GM21447 (cell line): Measurements from ENCODE around the gene FGFR3.
"Not testable (repeated sequence)": the region's sequence is repeated elsewhere in the genome, so short reads cannot be mapped to it uniquely, and the experiment has no call there.

ENCODE experiments used
- ATAC-seq: cut with Tn5 transposase; IDR thresholded peaks from one replicate; pipeline ENCODE4 v1.9.1; 2021; ENCODE audit not compliant: unreplicated experiment

Gene FGFR3

DNA sequence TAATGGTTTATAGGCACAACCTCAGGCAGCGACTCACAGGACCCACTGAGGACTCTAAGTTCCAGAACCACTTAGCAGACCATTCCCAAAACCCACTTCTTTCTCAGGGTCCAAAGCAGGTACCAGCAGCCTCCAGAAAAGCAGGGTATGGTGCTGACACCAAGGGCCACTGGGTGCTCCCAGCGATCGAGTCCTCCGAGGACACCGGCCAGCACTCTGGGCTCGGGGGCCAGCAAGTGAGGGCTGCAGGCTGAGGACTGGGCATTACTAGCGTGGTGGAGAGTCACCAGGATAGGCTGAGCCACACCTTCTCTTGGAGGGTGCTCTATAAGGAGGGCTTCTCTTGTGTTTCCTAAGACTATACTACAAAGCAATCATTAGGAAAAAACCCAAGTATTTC, 43.6 kb downstream of the FGFR3 start:
- ATAC-seq, result no peak

DNA sequence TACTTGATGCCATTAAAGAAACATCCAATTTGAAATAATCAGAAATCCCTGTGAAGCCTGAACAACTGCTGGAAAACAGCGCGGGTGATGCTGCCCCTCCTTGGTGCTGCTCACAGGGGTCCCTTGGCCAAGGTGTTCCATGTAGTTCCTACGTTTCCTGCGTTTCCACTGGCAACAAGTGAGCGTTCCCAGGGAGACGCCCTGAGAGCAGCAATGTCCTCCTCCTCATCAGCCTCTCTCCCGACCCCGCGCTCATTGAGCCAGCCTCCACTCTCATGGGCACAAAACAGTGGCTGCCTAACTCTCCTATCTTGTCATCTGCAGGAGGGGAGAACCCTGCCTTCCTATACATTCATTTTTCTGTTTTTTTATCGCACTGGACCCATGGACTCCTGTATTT, 44.0 kb downstream of the FGFR3 start:
- ATAC-seq, result no peak

DNA sequence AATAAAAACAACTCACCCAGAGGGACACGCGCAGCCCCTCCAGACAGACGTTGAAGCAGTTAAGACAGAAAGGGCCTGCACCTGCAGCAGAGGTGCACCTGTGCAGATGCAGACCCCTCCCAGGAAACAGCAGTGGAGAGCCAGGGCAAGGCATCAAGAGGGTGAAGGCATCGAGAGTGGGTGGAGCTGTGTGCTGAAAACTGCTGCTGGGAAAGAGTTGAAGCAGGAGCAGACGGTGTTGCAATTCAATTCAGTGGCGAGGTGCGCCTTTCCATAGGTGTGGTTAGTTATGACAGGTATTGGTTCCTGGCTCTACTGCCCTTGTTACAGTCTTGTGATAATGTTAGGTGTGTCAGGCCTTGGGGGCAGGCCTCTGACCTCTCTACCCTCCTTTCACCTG, 46.2 kb downstream of the FGFR3 start:
- ATAC-seq, result no peak

DNA sequence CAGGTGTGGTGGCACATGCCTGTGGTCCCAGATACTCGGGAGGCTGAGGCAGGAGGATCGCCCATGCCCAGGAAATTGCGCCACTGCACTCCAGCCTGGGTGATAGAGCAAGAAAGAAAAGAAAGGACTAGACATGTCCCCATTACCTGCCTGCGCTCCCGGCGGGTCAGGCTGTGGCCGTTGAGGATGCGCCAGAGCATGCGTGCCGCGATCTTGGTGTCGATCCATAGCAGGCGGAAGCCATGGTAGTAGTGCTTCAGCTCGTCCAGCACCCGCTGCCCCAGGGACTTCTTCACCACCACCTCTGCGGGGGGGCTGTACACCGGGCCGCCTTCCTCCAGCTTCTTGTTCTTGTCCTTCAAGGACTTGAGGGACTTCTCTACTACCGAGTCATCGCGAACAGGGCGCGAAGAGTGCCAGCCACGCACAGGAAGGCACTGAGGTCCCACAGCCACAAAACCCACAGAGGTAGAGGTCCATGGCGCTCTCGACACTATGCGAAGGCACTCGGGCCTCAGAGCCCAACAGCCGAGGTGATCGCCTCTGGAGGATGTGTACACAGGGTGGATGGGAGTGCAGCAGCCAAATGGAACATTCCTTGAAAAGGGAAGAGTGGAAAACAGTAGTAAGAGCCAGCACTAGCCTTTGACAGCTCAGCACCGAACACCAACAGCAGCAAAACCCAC, 48.3 kb downstream of the FGFR3 start:
- no peak for ATAC-seq

DNA sequence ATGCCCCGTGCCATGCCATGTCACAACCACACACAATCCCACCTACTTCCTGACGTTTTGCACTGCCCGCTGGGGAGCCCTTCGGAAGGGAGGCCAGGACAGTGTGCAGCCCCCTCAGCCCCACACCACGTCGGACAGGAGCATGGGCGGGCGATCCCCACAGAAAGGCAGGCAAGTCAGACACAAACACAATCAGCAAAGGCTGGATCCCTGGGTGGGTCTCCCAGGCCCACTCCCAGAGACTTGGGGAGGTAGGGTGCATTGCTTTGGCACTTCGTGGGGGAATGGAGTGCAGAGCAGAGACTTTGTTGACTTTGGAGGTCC, 48.8 kb downstream of the FGFR3 start:
- ATAC-seq, result no peak

DNA sequence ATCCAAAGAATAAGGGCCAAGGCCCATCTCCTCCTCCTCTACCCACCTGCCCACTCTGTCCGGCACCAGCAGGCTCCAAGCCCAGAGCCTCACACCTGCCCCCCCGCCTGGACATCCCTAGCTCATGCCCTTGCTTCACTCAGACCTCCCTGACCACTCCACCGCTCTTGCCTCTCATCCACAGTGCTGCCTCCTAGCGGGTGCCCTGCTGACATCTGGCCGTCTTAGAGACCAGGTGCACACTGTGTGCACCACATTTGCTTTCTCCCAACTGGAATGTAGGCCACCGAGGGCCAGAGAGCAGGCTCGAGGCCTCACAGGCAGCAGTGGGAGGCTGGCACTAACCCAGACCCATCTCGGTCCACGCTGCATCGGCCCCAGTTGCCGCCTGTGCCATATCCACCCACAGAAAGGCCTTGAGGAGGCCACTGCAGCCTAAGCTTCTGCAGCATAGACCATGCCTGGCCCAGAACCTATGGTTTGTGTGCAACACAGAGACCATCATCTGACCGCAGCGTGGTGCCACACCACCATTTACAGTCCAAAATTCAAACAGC, 49.3 kb downstream of the FGFR3 start:
- no peak for ATAC-seq

DNA sequence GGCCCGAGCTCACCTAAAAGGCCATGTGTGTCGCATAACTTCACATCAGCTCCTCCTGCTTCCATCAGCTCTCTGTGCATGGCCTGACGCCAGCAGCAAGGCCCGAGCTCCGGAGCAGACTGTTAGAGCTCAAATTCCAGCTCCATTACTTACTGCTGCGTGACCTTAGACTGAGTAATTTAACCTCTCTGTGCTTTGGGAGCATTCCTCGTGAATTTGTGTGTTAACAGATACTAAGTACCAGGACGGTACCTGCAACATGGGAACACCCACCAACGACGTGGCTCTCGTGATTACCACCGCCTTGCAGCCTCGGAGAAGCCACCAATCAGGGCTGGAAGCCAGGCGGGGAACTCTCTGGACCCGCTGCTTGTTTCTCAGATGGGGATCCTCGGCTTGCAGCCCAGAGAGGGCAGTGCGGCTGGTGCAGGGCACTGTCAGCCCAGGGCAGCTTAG, 49.9 kb downstream of the FGFR3 start:
- no peak for ATAC-seq

DNA sequence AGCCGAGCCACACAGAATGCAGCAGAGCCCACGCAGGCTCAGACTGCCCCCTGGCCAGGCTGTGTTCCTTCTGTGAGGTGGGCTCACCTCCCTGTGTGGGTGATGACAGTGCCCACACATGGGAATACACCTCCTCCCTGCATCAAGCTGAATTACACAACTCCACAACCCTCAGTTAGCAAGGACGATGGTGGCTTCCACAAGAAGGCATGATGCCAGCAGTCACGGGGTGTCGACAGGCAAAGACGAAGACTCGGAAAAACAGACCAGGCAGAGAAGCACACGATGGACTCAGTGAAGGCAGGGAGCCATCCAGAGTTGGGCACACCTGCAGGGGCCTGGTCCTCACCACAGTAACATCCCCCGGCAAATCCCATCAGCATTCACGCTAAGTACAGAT, 50.8 kb downstream of the FGFR3 start:
- ATAC-seq, result no peak

DNA sequence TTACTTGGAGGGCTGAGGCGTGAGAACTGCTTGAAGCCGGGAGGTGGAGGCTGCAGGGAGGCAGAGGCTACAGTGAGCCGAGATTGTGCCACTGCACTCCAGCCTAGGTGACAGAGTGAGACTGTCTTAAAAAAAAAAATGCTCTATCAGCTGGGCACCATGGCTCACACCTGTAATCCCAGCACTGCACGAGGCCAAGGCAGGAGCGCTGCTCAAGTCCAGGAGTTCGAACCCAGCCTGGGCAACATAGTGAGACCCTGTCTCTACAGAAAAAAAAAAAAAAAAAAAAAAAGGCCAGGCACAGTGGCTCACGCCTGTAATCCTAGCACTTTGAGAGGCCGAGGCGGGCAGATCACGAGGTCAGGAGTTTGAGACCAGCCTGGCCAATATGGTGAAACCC, 51.5 kb downstream of the FGFR3 start:
- ATAC-seq, result not testable (repeated sequence)

DNA sequence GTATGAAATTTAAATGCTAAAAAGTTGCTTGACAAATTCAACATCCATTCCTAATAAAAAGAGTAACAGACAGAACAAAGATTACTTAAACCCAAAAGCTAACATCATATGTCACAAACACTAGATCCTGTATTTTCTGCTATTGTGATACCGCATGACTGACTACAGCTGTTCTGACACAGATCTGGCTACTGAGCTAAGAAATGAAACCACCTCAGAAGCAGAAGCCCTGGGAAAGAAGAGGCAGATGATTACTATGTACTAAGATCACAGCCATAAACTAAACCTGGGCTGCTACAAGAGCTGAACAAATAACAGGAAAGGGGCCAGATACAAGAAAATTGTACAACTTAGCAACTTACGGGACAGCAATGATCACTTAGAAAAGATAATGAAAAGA, 53.5 kb downstream of the FGFR3 start:
- no peak for ATAC-seq

DNA sequence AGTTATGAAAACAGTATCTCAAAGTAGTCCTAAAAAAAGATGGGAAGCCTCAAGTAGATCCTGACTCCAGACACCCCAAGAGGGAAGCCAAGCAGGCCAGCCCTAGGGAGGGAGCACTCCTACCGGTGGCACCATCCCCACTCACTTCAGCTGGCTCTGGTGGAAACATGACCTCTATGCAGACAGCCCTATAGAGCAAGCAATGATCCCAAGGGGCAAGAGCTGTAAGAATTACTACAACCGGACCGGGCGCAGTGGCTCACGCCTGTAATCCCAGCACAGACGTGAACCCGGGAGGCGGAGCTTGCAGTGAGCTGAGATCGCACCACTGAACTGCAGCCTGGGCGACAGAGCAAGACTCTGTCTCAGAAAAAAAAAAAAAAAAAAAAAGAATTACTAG, 57.2 kb downstream of the FGFR3 start:
- no peak for ATAC-seq

DNA sequence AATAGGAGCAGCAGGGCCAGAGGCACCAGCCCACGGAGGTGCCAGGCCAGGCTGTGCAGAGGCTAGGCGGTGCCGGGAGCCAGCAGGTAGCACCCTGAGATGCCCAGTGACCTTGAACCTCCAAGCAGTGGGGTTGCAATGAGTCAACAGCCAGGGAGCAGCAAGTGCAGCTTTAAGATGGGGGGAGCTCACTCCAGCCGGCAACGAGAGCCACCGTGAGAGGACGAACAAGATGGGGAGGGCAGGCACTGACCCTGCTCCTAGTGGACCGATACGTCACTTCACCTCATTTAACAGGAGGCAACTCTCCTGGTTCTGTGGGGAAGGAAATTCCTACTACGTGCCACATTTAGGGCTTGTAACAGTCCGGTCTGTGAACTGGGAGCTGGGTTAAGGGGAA, 58.1 kb downstream of the FGFR3 start:
- no peak for ATAC-seq

DNA sequence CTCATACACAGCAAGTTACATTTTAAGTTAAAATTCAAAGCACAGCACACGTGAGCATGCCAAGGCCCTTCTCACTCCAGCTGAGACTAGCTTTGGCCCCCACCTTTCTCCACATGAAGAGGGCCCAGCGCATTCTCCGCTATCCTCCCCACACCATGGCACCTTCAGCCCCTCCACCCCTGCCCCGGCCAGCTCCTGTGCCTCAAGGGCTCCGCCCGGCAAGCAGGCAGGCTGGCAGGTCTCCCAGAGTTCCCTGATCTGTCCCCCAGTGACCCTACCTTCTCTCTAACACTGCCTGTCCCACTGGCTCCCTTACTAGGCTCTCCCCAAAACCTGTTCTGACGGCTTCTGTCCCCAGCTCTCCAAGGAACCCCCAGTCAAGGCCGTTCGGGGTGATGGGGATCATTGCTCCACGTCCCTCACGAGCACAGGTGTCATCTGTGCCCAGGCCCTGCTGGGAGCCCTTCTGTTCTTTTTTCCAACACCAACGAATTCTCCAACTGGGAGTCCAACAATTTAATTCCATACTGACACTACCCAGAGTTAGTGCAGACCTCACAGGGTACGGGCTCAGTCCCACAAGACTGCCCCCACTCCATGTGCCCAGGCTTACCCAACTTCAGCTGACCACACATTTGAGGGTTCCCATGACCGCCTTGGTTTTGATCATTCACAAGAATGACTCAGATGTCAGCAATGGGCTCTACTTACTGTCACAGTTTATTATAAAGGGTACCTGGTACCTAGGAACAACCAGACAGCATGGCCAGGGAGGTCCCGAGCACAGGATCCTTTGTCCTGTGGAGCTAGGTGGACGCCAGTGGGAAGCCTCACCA, 58.7 kb downstream of the FGFR3 start:
- ATAC-seq, result no peak

DNA sequence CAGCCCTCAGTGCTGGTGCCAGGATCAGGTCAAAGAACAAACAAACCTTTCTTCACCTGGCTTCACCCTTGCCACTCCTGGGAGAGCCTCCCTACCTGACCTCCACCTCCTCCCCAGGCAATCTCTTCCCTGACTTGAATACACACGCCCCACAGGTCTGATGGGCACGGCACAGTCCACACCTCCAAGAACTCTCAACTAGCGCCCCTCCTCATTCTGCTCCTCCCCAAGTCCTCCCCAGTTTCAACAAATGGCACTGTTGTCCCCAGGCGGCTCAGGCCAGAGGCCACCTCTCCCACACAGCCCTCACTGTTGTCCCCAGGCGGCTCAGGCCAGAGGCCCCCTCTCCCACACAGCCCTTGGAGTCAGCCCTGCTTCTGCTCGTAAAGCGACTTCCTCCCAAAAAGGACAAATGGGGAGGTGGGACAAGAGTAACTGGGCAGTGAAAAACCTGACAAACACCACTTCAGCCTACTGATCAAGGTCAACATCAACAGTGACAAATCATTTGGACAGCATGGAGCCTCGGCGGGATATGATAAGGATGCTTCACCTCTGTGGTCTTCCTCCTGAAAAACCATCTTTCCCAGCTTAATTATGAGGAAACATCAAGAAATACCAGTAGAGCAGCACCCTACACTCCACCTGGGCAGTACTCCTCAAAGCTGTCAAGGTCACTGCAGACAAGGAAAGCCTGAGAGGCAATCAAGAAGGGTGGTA, 60.0 kb downstream of the FGFR3 start:
- no peak for ATAC-seq

DNA sequence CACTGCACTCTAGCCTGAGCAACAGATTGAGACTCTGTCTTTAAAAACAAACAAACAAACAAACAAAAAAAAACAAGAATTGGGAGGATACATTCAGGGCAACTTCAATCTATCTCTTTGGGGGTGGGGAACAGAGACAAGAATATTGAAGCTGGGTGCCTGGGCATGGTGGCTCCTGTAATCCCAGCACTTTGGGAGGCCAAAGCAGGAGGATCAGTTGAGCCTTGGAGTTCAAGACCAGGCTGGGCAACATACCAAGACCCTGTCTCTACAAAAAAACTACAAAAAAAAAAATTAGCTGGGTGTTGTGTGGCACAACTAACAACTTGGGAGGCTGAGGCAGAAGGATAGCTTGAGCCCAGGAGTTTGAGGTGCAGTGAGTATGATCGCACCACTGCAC, 61.7 kb downstream of the FGFR3 start:
- no peak for ATAC-seq

DNA sequence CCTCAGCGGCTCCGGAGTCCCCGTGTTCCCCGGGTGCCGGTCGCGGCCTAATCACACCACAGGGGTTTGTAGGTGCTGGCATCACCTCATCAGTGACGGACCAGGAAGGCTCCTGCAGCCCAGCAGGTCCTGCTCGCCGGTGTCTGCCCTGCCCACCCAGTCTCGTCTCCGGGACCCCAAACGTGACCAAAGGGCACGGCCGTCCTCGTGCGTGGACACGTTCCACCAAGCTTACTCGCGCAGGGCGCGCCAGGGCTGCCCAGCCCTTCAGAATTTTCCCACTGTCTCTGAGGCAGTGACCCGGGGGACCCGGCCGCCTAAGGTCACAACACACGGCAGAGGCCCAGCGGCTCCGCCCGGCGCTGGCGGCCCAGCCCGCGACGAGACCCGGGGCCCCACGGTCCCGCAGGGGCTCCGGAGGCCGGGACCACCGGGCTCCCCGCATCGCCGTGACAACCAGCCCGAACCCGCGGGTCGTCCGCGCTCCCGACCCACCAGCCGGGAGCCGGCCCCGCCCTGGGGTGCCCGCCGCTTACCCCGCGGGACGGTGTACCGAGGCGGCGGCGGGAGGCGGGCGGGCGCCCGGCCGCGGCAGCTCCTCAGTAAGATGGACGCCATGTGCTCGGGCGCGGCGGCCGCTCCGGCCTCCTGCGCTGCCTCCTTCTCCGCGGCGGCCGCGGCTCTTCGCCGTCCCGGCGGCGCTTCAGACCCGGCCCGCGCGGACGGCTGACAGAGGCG, 62.4 kb downstream of the FGFR3 start:
- peak; percentile 21 for ATAC-seq

DNA sequence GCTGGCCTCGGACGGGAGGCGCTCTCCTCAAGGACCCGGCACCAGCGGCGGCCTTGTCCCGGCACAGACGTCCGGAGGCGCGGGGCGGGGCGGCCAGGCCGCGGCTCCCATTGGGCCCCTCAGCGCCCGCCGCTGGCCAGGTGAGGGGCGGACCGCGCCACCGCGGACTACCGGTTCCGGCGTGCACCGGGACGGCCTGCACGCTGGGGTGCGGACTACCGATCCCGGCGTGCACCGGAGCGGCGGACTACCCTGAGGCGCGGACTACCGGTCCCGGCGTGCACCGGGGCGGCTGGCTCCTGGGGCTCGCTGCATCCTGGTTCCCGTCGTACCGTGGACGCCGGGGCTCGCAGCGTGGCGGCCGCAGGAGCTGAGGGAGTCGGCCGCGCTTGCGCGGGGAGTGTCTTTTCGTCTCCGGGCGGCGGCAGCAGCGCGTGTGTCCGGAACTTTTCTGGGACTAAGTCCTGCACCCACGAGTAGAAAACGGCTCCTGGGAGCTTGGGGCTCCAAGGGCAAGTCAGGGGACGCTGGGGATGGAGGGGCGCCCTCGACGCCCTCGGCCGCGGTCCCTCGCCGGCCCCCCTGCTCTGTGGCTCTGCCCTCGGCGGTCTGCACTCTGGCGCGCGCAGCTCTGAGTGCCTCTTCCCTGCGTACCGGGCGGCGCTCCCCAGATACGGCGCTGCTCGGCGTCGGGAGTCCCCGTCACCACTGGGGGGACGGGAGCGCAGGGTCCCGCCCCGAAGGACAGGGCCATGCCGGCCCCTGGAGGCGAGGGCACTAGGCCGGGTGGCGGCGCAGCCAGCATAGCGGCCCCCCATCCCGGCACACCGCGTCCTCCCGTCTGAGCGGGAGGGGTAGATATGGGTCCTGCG, 63.2 kb downstream of the FGFR3 start, which contains the start of gene LETM1:
Gene LETM1, minus strand, starts transcription at position 86 of the 872 bp plus-strand sequence. CDS start 206 bp downstream, outside the sequence.
- ATAC-seq, result peak; percentile 82

DNA sequence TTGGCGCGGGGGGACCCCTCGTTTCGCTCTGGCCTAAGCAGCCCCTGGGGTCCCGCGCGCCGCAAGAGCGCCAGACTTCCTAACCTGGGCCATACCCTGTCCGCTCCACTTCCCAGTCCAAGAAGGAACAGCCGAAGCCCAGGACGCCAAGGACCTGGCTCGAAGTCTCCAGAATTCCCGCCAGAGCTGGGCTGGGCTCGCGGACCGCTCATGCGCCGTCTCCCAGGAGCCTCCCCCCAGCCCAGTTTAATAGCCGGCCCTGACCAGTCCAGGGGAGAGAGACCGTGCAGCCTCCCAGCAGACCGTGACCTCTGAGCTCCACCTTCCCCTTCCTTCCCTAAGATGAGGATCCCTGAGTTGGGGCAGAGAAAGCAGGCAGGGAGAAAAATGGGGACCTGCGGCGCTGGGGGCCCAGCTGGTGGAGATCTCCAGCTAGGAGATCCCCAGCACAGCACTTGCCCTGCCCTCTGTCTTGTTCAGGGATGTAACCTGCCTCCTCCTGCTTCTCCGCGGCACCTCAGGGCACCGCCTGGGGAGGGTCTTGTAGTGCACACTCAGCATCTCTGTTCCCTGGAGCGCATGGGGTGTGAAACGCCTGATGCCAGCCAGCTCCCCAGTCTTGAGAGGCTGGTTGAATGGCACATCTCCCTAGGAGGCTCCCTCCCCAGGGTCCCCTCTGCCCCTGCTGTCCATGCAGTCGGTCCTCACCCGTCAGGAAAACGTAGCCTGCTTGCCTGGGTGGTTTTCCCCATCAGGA, 64.0 kb downstream of the FGFR3 start:
- ATAC-seq, result no peak

DNA sequence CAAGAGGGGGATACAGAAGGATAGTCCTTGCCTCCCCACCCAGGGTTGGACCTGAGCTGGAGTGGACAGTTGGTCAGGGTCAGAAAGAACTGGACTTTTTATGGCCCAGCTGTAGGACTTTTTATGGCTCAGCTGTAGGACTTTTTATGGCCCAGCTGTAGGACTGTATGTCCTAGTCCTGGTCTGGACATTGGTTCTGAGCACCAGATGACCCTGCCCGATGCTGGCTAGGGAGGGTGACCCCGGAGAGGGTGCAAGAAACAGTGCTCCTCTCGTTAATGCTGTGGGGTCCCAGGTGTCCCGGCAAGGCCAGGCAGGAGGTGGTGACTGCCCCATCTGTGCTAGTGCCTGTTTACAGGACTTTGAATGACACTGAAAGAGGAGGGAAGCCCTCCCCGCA, 64.8 kb downstream of the FGFR3 start:
- no peak for ATAC-seq
